PC-9 (cell line): ENCODE measurements around the gene DAP3. TPM values are rescaled to one million over a fixed set of nuclear protein-coding genes. Genes with fewer than 3 reads are reported as not detected.
A peak's percentile ranks its signal among the peaks of the same experiment; 100 is the strongest.
"Not testable (repeated sequence)": the region's sequence is repeated elsewhere in the genome, so short reads cannot be mapped to it uniquely, and the experiment has no call there.

Source experiments
- BruUV-seq: library from RNA; stranded (reverse); fragments of 400-500 nt; replicated peaks from 2 replicates; lab custom pipeline; 2021; lab: Mats Ljungman, UMichigan
- CTCF ChIA-PET: fragments of 300-600 bp; sonication (Branson Sonifier 250); formaldehyde crosslinking; loops from one replicate; lab custom pipeline; 2022; ENCODE audit warnings: antibody characterized with exemption; lab: Charles Lee
- POLR2A ChIA-PET: fragments of 300-600 bp; sonication (Branson Sonifier 250); formaldehyde crosslinking; loops from one replicate; lab custom pipeline; 2022; ENCODE audit warnings: antibody characterized with exemption; ENCODE audit not compliant: unreplicated experiment; lab: Charles Lee
- DNase-seq, 2 experiments: peaks; one replicate each; pipeline versions ENCODE4 v3.0.0 to v3.0.0-alpha.2; 2015 to 2022; ENCODE audit warnings: mixed read lengths in 1 of 2
- H2AFZ ChIP-seq: fragments of 200-600 bp; sonication (generic); 2 replicates; pipeline ENCODE4 v1.8.1; 2017; ENCODE audit warnings: antibody characterized with exemption
- H3F3A ChIP-seq: fragments of 200-600 bp; sonication (generic); 2 replicates; pipeline ENCODE4 v1.8.1; 2017; ENCODE audit warnings: antibody characterized with exemption, mild to moderate bottlenecking, low read depth; ENCODE audit not compliant: insufficient read depth
- H3K27ac ChIP-seq: fragments of 200-600 bp; sonication (generic); 2 replicates; pipeline ENCODE4 v1.6.1; 2016; ENCODE audit warnings: mixed run types
- H3K27me3 ChIP-seq: fragments of 200-600 bp; sonication (generic); 2 replicates; pipeline ENCODE4 v1.6.1; 2016; ENCODE audit warnings: low read depth, mixed run types; ENCODE audit not compliant: insufficient read depth
- H3K36me3 ChIP-seq: fragments of 200-600 bp; sonication (generic); 2 replicates; pipeline ENCODE4 v1.6.1; 2016; ENCODE audit warnings: low read depth, mixed run types
- H3K4me1 ChIP-seq: fragments of 200-600 bp; sonication (generic); replicated peaks from 2 replicates; pipeline ENCODE4 v1.6.1; 2016; ENCODE audit warnings: mixed run types; ENCODE audit not compliant: insufficient read depth
- H3K4me2 ChIP-seq: fragments of 200-600 bp; sonication (generic); 2 replicates; pipeline ENCODE4 v1.6.1; 2017; ENCODE audit warnings: mixed run types
- H3K4me3 ChIP-seq: fragments of 200-600 bp; sonication (generic); 2 replicates; pipeline ENCODE4 v1.6.1; 2016; ENCODE audit warnings: mixed run types
- H3K79me2 ChIP-seq: fragments of 200-600 bp; sonication (generic); 2 replicates; pipeline ENCODE4 v1.6.1; 2017; ENCODE audit warnings: low read depth, mixed run types
- H3K9me2 ChIP-seq: fragments of 200-600 bp; sonication (generic); 2 replicates; pipeline ENCODE4 v1.8.1; 2017; ENCODE audit warnings: mild to moderate bottlenecking; ENCODE audit not compliant: insufficient read depth
- H3K9me3 ChIP-seq: fragments of 200-600 bp; sonication (generic); 2 replicates; pipeline ENCODE4 v1.8.1; 2016; ENCODE audit warnings: low read depth; ENCODE audit not compliant: insufficient read depth
- H4K20me1 ChIP-seq: fragments of 200-600 bp; sonication (generic); 2 replicates; pipeline ENCODE4 v1.8.1; 2017; ENCODE audit not compliant: insufficient read depth
- CTCF ChIP-seq: fragments of 200-600 bp; sonication (generic); conservative IDR thresholded peaks from 2 replicates; pipeline ENCODE4 v1.6.1; 2017; ENCODE audit warnings: mixed run types, antibody characterized with exemption, mild to moderate bottlenecking, moderate library complexity
- EZH2 ChIP-seq: fragments of 200-600 bp; sonication (generic); IDR thresholded peaks from 2 replicates; pipeline ENCODE4 v1.8.0; 2017; ENCODE audit warnings: antibody characterized with exemption, low read depth
- intact Hi-C: fragments of 100-400 bp; cut with micrococcal nuclease; formaldehyde crosslinking; loops from one replicate; pipeline ENCODE4 v1.10.0; 2022; ENCODE audit not compliant: unreplicated experiment
- total RNA-seq: library from RNA; stranded (reverse); gene quantifications from 2 replicates; pipeline ENCODE4 v1.2.3, GENCODE V29; 2021

DAP3 gene
- total RNA-seq, 1 experiment from 2014 or later = 111 TPM

GRCh38 chr1:155681776-155682175, 7.1 kb upstream of the DAP3 start:
- H3K79me2 ChIP-seq = peaks cover 68% of the 10 kb centered on the region
- TF ChIP-seq CTCF (no peak), EZH2 (no peak)
- H3K27ac ChIP-seq = no peak overlapping the region
- no peak overlapping the region for H3K4me3 ChIP-seq
- no peak for DNase-seq
- no peaks in the 10 kb centered on the region for H3K9me3 ChIP-seq
- H3F3A ChIP-seq = peaks cover 7% of the 10 kb centered on the region; the same call in 1 of the 2 replicates
- H2AFZ ChIP-seq = no peak overlapping the region
- no peaks in the 10 kb centered on the region; the same call in 1 of the 2 replicates for H3K9me2 ChIP-seq
- peaks cover 5% of the 10 kb centered on the region; the same call in 1 of the 2 replicates for H3K4me1 ChIP-seq
- no TSS peak for BruUV-seq
- POLR2A ChIA-PET = no interaction called here
- CTCF ChIA-PET = interaction anchor here (0.6 kb wide), 1 partner anchor 280 kb away, joined by 4 read pairs; no protein-coding TSS in a partner anchor
- intact Hi-C loops = no loop called here
- peaks cover 33% of the 10 kb centered on the region for H3K36me3 ChIP-seq
- H3K4me2 ChIP-seq = no peak overlapping the region
- H3K27me3 ChIP-seq = no peaks in the 10 kb centered on the region
- H4K20me1 ChIP-seq = peaks cover 57% of the 10 kb centered on the region

- intact Hi-C loops = loop anchor here (2.0 kb wide), 1 partner anchor 35 kb away; no protein-coding TSS in a partner anchor
- H4K20me1 ChIP-seq = peaks cover 48% of the 10 kb centered on the region
- peaks cover 16% of the 10 kb centered on the region for H3K4me1 ChIP-seq
- POLR2A ChIA-PET = interaction anchor here (0.7 kb wide), 1 partner anchor 14 kb away, joined by 3 read pairs; no protein-coding TSS in a partner anchor
- BruUV-seq, H3K9me3 ChIP-seq, H3F3A ChIP-seq, CTCF ChIA-PET, DNase-seq, H3K27me3 ChIP-seq, H3K9me2 ChIP-seq: not testable (repeated sequence)
- peak overlapping the region; percentile 85 for H3K4me2 ChIP-seq
- H3K36me3 ChIP-seq = peaks cover 19% of the 10 kb centered on the region
- H3K27ac ChIP-seq = peak overlapping the region; percentile 94
- H3K4me3 ChIP-seq = peak overlapping the region; percentile 88
- peaks cover 89% of the 10 kb centered on the region for H3K79me2 ChIP-seq
- peak overlapping the region; percentile 79 for H2AFZ ChIP-seq
Observed at GRCh38 chr1:155687705-155688323, 1.1 kb upstream of the DAP3 start.

DNA sequence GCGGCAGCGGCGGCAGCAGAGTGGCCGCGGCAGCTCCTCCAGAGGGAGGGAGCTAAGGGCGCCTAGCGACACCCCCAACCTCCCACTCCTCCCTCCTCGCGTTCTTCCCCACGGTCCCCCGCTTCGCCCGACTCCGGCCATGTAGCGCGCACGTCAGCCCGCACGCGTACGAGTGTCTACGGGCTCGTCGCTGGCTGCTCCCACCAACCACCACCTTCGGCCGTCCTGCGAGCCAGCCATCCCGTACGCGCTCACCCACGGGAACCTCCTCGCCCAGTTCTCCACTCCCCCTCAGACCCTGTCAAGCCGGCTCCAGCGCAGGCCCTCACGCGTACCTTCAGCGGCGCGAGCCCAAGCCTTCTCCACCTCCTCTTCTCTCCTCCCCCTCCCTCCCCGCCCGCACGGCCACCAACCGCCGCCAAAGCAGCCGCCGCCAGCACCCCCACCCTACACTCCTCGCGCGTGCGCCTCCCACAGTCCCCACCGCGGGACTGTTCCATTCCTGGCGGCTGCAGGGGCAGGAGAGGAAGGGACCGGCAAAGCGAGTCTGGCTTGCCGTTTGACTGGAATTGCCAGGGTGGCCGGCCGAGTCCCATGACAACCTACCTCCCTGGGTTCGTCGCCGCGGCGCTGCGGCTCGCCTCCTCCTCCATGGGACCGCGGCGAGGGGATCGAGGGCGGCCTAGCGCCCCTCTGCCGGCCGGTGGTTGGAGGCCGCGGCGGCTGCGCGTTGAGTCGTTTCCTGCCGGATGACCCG, 389 bp upstream of the DAP3 start, which contains the start of gene YY1AP1:
Gene YY1AP1, minus strand, starts transcription at position 451 of the 757 bp plus-strand sequence. CDS start 8,338 bp downstream, outside the sequence.
- Histone ChIP-seq H3K9me2 (no peaks in the 10 kb centered on the region), H3K4me3 (peak within 1 kb of the TSS; percentile 88), H3K79me2 (peaks cover 89% of the 10 kb centered on the region), H3F3A (peaks cover 8% of the 10 kb centered on the region), H3K27me3 (no peaks in the 10 kb centered on the region), H2AFZ (peak within 1 kb of the TSS; percentile 79), H3K4me2 (peak within 1 kb of the TSS; percentile 85), H3K36me3 (peaks cover 21% of the 10 kb centered on the region), H3K9me3 (peaks cover 8% of the 10 kb centered on the region; the same call in 1 of the 2 replicates), H3K27ac (peak within 1 kb of the TSS; percentile 94), H4K20me1 (peaks cover 41% of the 10 kb centered on the region), H3K4me1 (peaks cover 16% of the 10 kb centered on the region)
- TF ChIP-seq CTCF = no peak
- TF ChIP-seq EZH2 = no peak
- ChIA-PET CTCF (no interaction called here), POLR2A (interaction anchor here (0.7 kb wide), 1 partner anchor 14 kb away, joined by 3 read pairs; no protein-coding TSS in a partner anchor)
- BruUV-seq = no TSS peak
- DNase-seq = peak; percentile 59 to 91
- intact Hi-C loops = loop anchor here (2.0 kb wide), 1 partner anchor 36 kb away; no protein-coding TSS in a partner anchor
